M059J (cell line): ENCODE data around the gene MRPL36. TPM values are rescaled to one million over a fixed set of nuclear protein-coding genes. Genes with fewer than 3 reads are reported as not detected.

Experiments
- DNase-seq: peaks from one replicate; pipeline ENCODE4 v3.0.0-alpha.2; 2012; ENCODE audit warnings: low read depth
- total RNA-seq: library from RNA; depleted of rRNA; stranded (reverse); fragments of >200 nt; shearing (Covaris generic); gene quantifications from 2 replicates; pipeline ENCODE4 v1.2.3, GENCODE V29; 2014

Gene MRPL36
- total RNA-seq, 1 experiment from 2014 or later: 57.9 TPM

GRCh38 chr5:1764606-1764960 lies 35.1 kb downstream of the MRPL36 start:
- DNase-seq: no peak

- DNase-seq: no peak
Observed at GRCh38 chr5:1763960-1764605, 35.6 kb downstream of the MRPL36 start.

GRCh38 chr5:1763548-1763911 lies 36.1 kb downstream of the MRPL36 start:
- DNase-seq: peak; percentile 60

GRCh38 chr5:1762883-1763547 lies 36.6 kb downstream of the MRPL36 start:
- no peak for DNase-seq

- no peak for DNase-seq
Observed at GRCh38 chr5:1762121-1762882, 37.3 kb downstream of the MRPL36 start.

- DNase-seq: no peak
Observed at GRCh38 chr5:1761453-1761755, 38.2 kb downstream of the MRPL36 start.

- no peak for DNase-seq
Observed at GRCh38 chr5:1760656-1761452, 38.8 kb downstream of the MRPL36 start.

GRCh38 chr5:1760231-1760630 lies 39.4 kb downstream of the MRPL36 start:
- DNase-seq: no peak

GRCh38 chr5:1759378-1759970 lies 40.2 kb downstream of the MRPL36 start:
- DNase-seq: no peak

- no peak for DNase-seq
Observed at GRCh38 chr5:1758574-1758973, 41.1 kb downstream of the MRPL36 start.

- DNase-seq: no peak
Observed at GRCh38 chr5:1757511-1757910, 42.1 kb downstream of the MRPL36 start.

GRCh38 chr5:1756481-1756880 lies 43.2 kb downstream of the MRPL36 start:
- no peak for DNase-seq

GRCh38 chr5:1755321-1755949 lies 44.2 kb downstream of the MRPL36 start:
- DNase-seq: no peak

- no peak for DNase-seq
Observed at GRCh38 chr5:1754531-1755220, 45.0 kb downstream of the MRPL36 start.

GRCh38 chr5:1753490-1753889 lies 46.1 kb downstream of the MRPL36 start:
- no peak for DNase-seq

GRCh38 chr5:1752881-1753280 lies 46.8 kb downstream of the MRPL36 start:
- DNase-seq: no peak

- DNase-seq: no peak
Observed at GRCh38 chr5:1751864-1752822, 47.5 kb downstream of the MRPL36 start.

GRCh38 chr5:1751026-1751863 lies 48.4 kb downstream of the MRPL36 start:
- no peak for DNase-seq

- DNase-seq: no peak
Observed at GRCh38 chr5:1750469-1750868, 49.2 kb downstream of the MRPL36 start.
